ENCODE measurements around the gene MT1H. TPM values are rescaled to one million over a fixed set of nuclear protein-coding genes. Genes with fewer than 3 reads are reported as not detected.

MT1H gene
- total RNA-seq, 1 experiment from 2014 or later, result not detected

Other genes starting within 250 kb of the MT1H start
- 100.0 and 105 TPM in 2 replicates for gene AMFR, start 244.3 kb upstream of the MT1H start, total RNA-seq (2014; rRNA removed; shearing (Covaris generic))
- gene NUDT21, start 218.5 kb upstream of the MT1H start, total RNA-seq (2014; rRNA removed; shearing (Covaris generic)), result 89.7 and 101 TPM in 2 replicates
- 63.1 and 64.8 TPM in 2 replicates for gene OGFOD1, start 218.3 kb upstream of the MT1H start, total RNA-seq (2014; rRNA removed; shearing (Covaris generic))
- 41.6 and 44.3 TPM in 2 replicates for gene BBS2, start 149.8 kb upstream of the MT1H start, total RNA-seq (2014; rRNA removed; shearing (Covaris generic))
- not detected in 2 replicates for gene MT4, start 104.7 kb upstream of the MT1H start, total RNA-seq (2014; rRNA removed; shearing (Covaris generic))
- not detected in 2 replicates for gene MT3, start 80.3 kb upstream of the MT1H start, total RNA-seq (2014; rRNA removed; shearing (Covaris generic))
- 715 and 768 TPM in 2 replicates for gene MT2A, start 61.2 kb upstream of the MT1H start, total RNA-seq (2014; rRNA removed; shearing (Covaris generic))
- 604 and 676 TPM in 2 replicates for gene MT1E, start 44.0 kb upstream of the MT1H start, total RNA-seq (2014; rRNA removed; shearing (Covaris generic))
- gene MT1M, start 37.2 kb upstream of the MT1H start, total RNA-seq (2014; rRNA removed; shearing (Covaris generic)), result 2.3 and 4.5 TPM in 2 replicates
- gene MT1A, start 31.1 kb upstream of the MT1H start, total RNA-seq (2014; rRNA removed; shearing (Covaris generic)), result 1.1 and 3.4 TPM in 2 replicates
- gene MT1B, start 17.9 kb upstream of the MT1H start, total RNA-seq (2014; rRNA removed; shearing (Covaris generic)), result not detected in 2 replicates
- 6.5 and 9.0 TPM in 2 replicates for gene MT1F, start 11.9 kb upstream of the MT1H start, total RNA-seq (2014; rRNA removed; shearing (Covaris generic))
- gene MT1G, start 1.7 kb upstream of the MT1H start, total RNA-seq (2014; rRNA removed; shearing (Covaris generic)), result 6.8 and 13.5 TPM in 2 replicates
- gene MT1X, start 12.7 kb downstream of the MT1H start, total RNA-seq (2014; rRNA removed; shearing (Covaris generic)), result 150 and 163 TPM in 2 replicates
- gene NUP93, start 60.3 kb downstream of the MT1H start, total RNA-seq (2014; rRNA removed; shearing (Covaris generic)), result 104 and 113 TPM in 2 replicates
- not detected in 2 replicates for gene SLC12A3, start 195.4 kb downstream of the MT1H start, total RNA-seq (2014; rRNA removed; shearing (Covaris generic))

Measured in RPMI7951 (cell line).